HepG2 (cell line): ENCODE data around the gene CFTR. TPM values are rescaled to one million over a fixed set of nuclear protein-coding genes. Genes with fewer than 3 reads are reported as not detected.

Source experiments
- ATAC-seq: fragments of 200-7000 bp; cut with Tn5 transposase; 3 replicates; pipeline ENCODE4 v1.9.1; 2020; ENCODE audit warnings: mild to moderate bottlenecking, moderate library complexity
- BruUV-seq: library from RNA; stranded (reverse); fragments of 400-500 nt; replicated peaks from 2 replicates; lab custom pipeline; 2021; lab: Mats Ljungman, UMichigan
- CTCF ChIA-PET: fragments of 300-600 bp; formaldehyde crosslinking; extraction: SDS; loops from one replicate; lab custom pipeline; 2021; ENCODE audit warnings: low total read pairs, inconsistent platforms, low intra/inter-chr PET ratio; lab: Yijun Ruan, JAX
- POLR2A ChIA-PET: fragments of 350-600 bp; sonication (Branson Sonifier 250); formaldehyde crosslinking; loops from one replicate; lab custom pipeline; 2020; ENCODE audit warnings: antibody characterized with exemption, inconsistent platforms; lab: Yijun Ruan, JAX
- DNase-seq: peaks from one replicate; pipeline ENCODE4 v3.0.0-alpha.2; 2015; ENCODE audit warnings: low spot score
- FAIRE-seq: peaks from 3 replicates; lab custom pipeline; 2011; peaks lifted over from hg19 to GRCh38; lab: Jason Lieb, UNC
- H2AFZ ChIP-seq: one replicate; pipeline ENCODE4 v1.6.1; 2011; ENCODE audit warnings: low read length, inconsistent platforms
- H3K27ac ChIP-seq: fragments of 300-600 bp; 3 replicates; pipeline ENCODE4 v1.8.0; 2011; ENCODE audit warnings: mixed run types, mild to moderate bottlenecking, mixed read lengths, low read length, inconsistent platforms; ENCODE audit not compliant: insufficient read depth; ENCODE audit errors: extremely low read length
- H3K27me3 ChIP-seq, 2 experiments: fragments of 200-600 bp in 1 of 2; 2 replicates in 1 of 2; 3 replicates in 1 of 2; pipeline versions ENCODE4 v1.6.0 to v1.8.0; 2011; ENCODE audit warnings: low read length in 2 of 2, mild to moderate bottlenecking in 2 of 2, moderate library complexity in 2 of 2, inconsistent platforms in 1 of 2; ENCODE audit not compliant: insufficient read depth in 2 of 2, control insufficient read depth in 1 of 2
- H3K36me3 ChIP-seq, 2 experiments: fragments of 200-600 bp in 1 of 2; replicated peaks in 1 of 2; 2 replicates in 1 of 2; 3 replicates in 1 of 2; pipeline versions ENCODE4 v1.5.1 to v1.8.0; 2011; ENCODE audit warnings: low read length in 2 of 2, inconsistent platforms in 1 of 2; ENCODE audit not compliant: insufficient read depth in 2 of 2, control insufficient read depth in 1 of 2
- H3K4me1 ChIP-seq: 2 replicates; pipeline ENCODE4 v1.5.1; 2012; ENCODE audit warnings: low read length, inconsistent platforms; ENCODE audit not compliant: insufficient read depth
- H3K4me2 ChIP-seq: 2 replicates; pipeline ENCODE4 v1.6.0; 2011; ENCODE audit warnings: low read depth, low read length, inconsistent platforms
- H3K4me3 ChIP-seq, 3 experiments: fragments of 200-600 bp in 1 of 3; sonication (generic), shearing (Covaris generic) in 1 of 3; replicated peaks in 1 of 3; 2 replicates each; pipeline ENCODE4 v1.5.1; 2011 to 2016; ENCODE audit warnings: low read length in 3 of 3, inconsistent platforms in 2 of 3, low read depth in 2 of 3, mild to moderate bottlenecking in 2 of 3, control low read depth in 1 of 3, mixed read lengths in 1 of 3; ENCODE audit not compliant: insufficient read depth in 1 of 3
- H3K79me2 ChIP-seq: one replicate; pipeline ENCODE4 v1.6.1; 2011; ENCODE audit warnings: low read length, inconsistent platforms; ENCODE audit not compliant: insufficient read depth
- H3K9ac ChIP-seq: 2 replicates; pipeline ENCODE4 v1.6.0; 2011; ENCODE audit warnings: mild to moderate bottlenecking, low read depth, low read length, inconsistent platforms; ENCODE audit not compliant: insufficient read depth
- H3K9me3 ChIP-seq: 2 replicates; pipeline ENCODE4 v1.5.1; 2012; ENCODE audit warnings: mild to moderate bottlenecking, low read length
- H4K20me1 ChIP-seq: 2 replicates; pipeline ENCODE4 v1.6.0; 2011; ENCODE audit warnings: inconsistent platforms, mild to moderate bottlenecking, low read length, moderate library complexity; ENCODE audit not compliant: insufficient read depth
- AGO1 ChIP-seq: fragments of 200-400 bp; formaldehyde crosslinking; IDR thresholded peaks from 2 replicates; pipeline ENCODE4 v1.6.1; 2017; ENCODE audit warnings: mild to moderate bottlenecking, low read depth, low read length, moderate library complexity; ENCODE audit not compliant: poor library complexity, severe bottlenecking
- ARID4A ChIP-seq: sonication (generic); formaldehyde crosslinking; IDR thresholded peaks from 2 replicates; pipeline ENCODE4 v1.5.0; 2020; ENCODE audit warnings: mild to moderate bottlenecking, missing genetic modification reagents, borderline replicate concordance
- NAIF1 ChIP-seq: sonication (generic); formaldehyde crosslinking; IDR thresholded peaks from 2 replicates; pipeline ENCODE4 v1.5.0; 2020; ENCODE audit warnings: mild to moderate bottlenecking, missing genetic modification reagents, borderline replicate concordance
- TFAP4 ChIP-seq: sonication (generic); IDR thresholded peaks from 2 replicates; pipeline ENCODE4 v1.6.1; 2016; ENCODE audit warnings: low read depth, borderline replicate concordance
- ZHX1 ChIP-seq: sonication (generic); formaldehyde crosslinking; IDR thresholded peaks from 2 replicates; pipeline ENCODE4 v1.8.1; 2022; ENCODE audit warnings: low read depth, mild to moderate bottlenecking, missing genetic modification reagents
- ZNF780A ChIP-seq: sonication (generic); formaldehyde crosslinking; IDR thresholded peaks from 2 replicates; pipeline ENCODE4 v1.8.0; 2022; ENCODE audit warnings: mild to moderate bottlenecking, missing genetic modification reagents, moderate library complexity
- WGBS: methylation state at CpG from one replicate; pipeline ENCODE4 v1.1.6; 2017; ENCODE audit warnings: low lambda C conversion rate; 5-methylcytosine and 5-hydroxymethylcytosine counted together
- in situ Hi-C: cut with HindIII; loops from 2 replicates; pipeline ENCODE4 v1.10.0; 2017; ENCODE audit warnings: low pct_unique_long_range_greater_than_20kb; ENCODE audit not compliant: extremely low pct_ligation_motif_present
- intact Hi-C: fragments of 100-400 bp; cut with micrococcal nuclease; formaldehyde crosslinking; loops from one replicate; pipeline ENCODE4 v1.10.0; 2022; ENCODE audit not compliant: unreplicated experiment
- polyA plus RNA-seq, 8 experiments: library from polyadenylated mRNA; depleted of rRNA in 3 of 8; stranded (reverse) in 7 of 8; unstranded in 1 of 8; fragments of >200 nt; fragmentation: Illumina TruSeq in 4 of 8; extraction: Trizol in 4 of 8; gene quantifications; 2 replicates each; pipeline versions ENCODE4 v1.2.1 to v1.2.3, GENCODE V29; 2011 to 2016; ENCODE audit warnings: low read depth in 4 of 8, missing spikeins in 1 of 8, mixed read lengths in 1 of 8; ENCODE audit not compliant: insufficient read depth in 1 of 8
- total RNA-seq, 5 experiments: library from RNA; depleted of rRNA; stranded (reverse); fragments of >200 nt; fragmentation: Illumina TruSeq; extraction: Trizol; gene quantifications; 2 replicates each; pipeline ENCODE4 v1.2.3, GENCODE V29; 2016; ENCODE audit warnings: low read depth in 1 of 5

CFTR gene
- total and polyA plus RNA-seq, 2 of the 13 experiments (the other 11 are each of a cell fraction or from before 2014, with no cell fraction given): not detected

- no peak for TF ChIP-seq ARID4A
- TF ChIP-seq NAIF1 (CRISPR knock-in tag): no peak
- TF ChIP-seq, all 625 proteins: peak for 0
Measured at GRCh38 chr7:117597755-117598154, 117.9 kb downstream of the CFTR start (continued).

- FAIRE-seq: no peak
Measured at GRCh38 chr7:117600911-117601310, 121.1 kb downstream of the CFTR start.

More at GRCh38 chr7:117600911-117601310, 121.1 kb downstream of the CFTR start:
- H3K27me3 ChIP-seq: no peaks in the 10 kb centered on the region; a peak in 1 of 5 replicates
- ChIA-PET CTCF (no interaction called here), POLR2A (no interaction called here)
- H3K36me3 ChIP-seq: no peaks in the 10 kb centered on the region
- H4K20me1 ChIP-seq: no peaks in the 10 kb centered on the region
- no peak overlapping the region for H3K27ac ChIP-seq
- H3K4me3 ChIP-seq: no peak overlapping the region
- H2AFZ ChIP-seq: no peak overlapping the region
- WGBS: 1% methylated on average over 2 of the region's 2 CpGs
- no peaks in the 10 kb centered on the region for H3K4me1 ChIP-seq
- in situ Hi-C loops: no loop called here
- H3K9me3 ChIP-seq: no peaks in the 10 kb centered on the region
- intact Hi-C loops: no loop called here
- BruUV-seq: no TSS peak
- TF ChIP-seq ZHX1 (CRISPR knock-in tag): no peak
- TF ChIP-seq ZNF780A: no peak
- TF ChIP-seq TFAP4: no peak
- TF ChIP-seq AGO1: no peak
- ATAC-seq (no peak), DNase-seq (no peak)
- H3K79me2 ChIP-seq: no peaks in the 10 kb centered on the region
- no peak overlapping the region for H3K9ac ChIP-seq
- H3K4me2 ChIP-seq: no peak overlapping the region
